A204.1 (cell line): Measurements from ENCODE around the gene BCKDHA.
"Not testable (repeated sequence)": the region's sequence is repeated elsewhere in the genome, so short reads cannot be mapped to it uniquely, and the experiment has no call there.

Experiments
- FAIRE-seq: peaks from 2 replicates; lab custom pipeline; 2012; peaks lifted over from hg19 to GRCh38; lab: Jason Lieb, UNC

BCKDHA gene

DNA sequence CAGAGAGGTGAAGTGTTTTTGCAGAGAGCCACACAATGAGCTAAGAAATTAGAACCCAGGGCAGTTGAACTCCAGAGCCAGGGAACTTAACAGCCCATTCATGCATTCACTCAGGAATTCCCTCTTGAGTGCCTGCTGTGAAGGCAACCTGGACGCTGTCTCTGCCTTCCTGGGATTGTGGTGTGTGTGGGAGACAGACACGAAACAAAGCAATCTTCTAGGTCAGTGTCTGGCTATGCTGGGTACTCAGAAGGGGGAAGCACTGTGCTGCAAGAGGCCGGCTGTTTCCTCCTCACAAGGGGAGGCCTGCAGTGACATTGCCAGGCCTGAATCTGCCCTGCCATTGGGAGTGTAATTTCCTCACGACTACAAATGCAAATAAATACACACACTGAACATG, 9.7 kb downstream of the BCKDHA start:
- no peak for FAIRE-seq

GRCh38 chr19:41408256-41408655, 10.6 kb downstream of the BCKDHA start:
- FAIRE-seq: no peak

DNA sequence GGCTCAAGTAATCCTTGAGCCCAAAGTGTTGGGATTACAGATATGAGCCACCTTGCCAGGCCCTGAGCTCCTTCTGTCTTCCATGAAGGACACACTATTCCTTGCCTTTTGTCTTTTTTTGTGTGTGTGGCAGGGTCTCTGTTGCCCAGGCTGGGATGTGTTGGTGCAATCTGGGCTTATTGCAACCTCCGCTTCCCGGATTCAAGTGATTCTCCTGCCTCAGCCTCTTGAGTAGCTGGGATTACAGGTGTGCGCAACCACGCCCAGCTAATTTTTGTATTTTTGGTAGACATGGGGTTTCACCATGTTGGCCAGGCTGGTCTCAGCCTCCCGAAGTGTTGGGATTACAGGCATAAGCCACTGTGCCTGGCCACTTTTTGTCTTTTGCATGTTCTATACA, 11.2 kb downstream of the BCKDHA start:
- not testable (repeated sequence) for FAIRE-seq

- FAIRE-seq: no peak
Measured at GRCh38 chr19:41409288-41409687, 11.7 kb downstream of the BCKDHA start.

GRCh38 chr19:41410336-41411054, 12.9 kb downstream of the BCKDHA start:
- no peak for FAIRE-seq

GRCh38 chr19:41411100-41411967, 13.7 kb downstream of the BCKDHA start:
- FAIRE-seq: no peak

DNA sequence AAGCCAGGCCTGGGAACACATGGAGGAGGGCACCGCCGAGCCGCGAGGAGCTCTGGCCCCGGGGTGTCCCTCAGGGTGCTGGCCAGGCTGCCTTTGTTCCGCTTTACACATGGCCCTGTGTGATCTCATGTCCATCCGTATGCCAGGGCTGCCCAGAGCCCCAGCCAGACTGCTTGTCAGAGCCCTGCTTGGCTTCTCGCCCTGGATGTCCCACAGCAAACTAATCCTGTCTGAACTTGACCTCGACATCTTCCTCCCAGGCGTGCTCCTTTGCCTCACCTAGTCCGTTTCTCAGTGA, 14.3 kb downstream of the BCKDHA start:
- no peak for FAIRE-seq

GRCh38 chr19:41412953-41413352, 15.3 kb downstream of the BCKDHA start:
- FAIRE-seq: no peak

GRCh38 chr19:41413947-41414346, 16.3 kb downstream of the BCKDHA start:
- no peak for FAIRE-seq

DNA sequence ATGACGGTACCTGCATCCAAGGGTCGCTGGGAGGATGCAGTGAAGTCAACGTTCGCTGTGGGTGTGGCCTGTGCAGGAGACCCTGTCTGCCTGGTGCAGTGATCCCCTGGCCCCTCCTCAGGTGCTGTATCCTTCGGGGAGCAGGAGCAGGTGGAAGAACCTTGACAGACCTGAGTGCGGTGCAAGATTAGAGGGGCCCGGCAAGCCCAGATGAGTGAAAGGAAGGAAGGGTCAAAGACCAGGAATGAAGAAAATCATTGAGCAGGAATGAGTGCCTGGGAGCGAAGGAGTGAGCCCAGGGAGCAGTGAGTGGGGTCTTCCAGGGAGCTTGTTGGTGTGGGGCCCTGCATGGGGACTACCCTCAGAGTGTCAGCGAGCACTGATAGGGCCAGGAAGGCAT, 16.8 kb downstream of the BCKDHA start:
- no peak for FAIRE-seq

DNA sequence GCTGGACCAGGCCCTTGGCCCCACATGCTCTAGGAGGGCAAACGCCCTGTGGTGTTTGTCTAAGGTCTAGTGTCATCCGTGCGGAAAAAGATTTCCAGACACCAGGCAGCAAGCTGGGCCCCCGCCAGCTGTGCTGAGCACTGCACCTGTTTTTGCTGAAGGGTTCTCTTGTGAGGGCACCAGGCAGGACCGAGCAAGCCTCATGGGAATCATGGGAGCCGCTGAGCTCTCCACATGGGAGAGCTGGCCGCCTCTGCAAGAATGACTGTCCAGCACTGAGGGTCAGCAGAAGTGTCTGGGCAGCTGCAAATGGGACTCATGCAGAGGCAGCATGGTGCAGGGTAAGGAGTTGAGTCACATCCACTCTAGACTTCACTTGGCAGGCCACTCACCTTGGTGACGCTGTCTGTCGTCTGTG, 17.5 kb downstream of the BCKDHA start:
- FAIRE-seq: no peak

DNA sequence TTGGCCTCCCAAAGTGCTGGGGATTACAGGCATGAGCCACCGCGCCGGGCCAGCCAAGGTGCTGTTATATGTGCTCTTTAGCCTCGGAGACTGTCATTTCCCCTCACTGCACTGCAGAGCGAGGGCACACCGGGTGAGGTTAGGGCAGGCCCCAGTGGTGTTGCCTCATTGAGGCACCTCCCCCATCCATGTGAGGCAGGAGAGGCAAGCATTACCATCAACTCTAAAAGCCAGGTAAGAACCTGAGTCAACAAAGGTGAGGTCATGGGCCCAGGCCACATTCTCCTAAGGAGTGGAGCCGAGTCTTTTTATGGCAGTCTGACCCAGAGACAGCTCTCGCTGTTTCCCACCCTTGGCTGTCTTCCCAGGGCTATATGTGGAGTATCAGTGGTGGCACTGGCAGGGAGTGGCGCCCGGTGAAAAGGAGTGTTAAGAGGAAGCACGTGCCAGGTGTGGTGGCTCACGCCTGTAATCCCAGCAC, 18.6 kb downstream of the BCKDHA start:
- FAIRE-seq: no peak

GRCh38 chr19:41420101-41420880, 22.7 kb downstream of the BCKDHA start:
- no peak for FAIRE-seq

DNA sequence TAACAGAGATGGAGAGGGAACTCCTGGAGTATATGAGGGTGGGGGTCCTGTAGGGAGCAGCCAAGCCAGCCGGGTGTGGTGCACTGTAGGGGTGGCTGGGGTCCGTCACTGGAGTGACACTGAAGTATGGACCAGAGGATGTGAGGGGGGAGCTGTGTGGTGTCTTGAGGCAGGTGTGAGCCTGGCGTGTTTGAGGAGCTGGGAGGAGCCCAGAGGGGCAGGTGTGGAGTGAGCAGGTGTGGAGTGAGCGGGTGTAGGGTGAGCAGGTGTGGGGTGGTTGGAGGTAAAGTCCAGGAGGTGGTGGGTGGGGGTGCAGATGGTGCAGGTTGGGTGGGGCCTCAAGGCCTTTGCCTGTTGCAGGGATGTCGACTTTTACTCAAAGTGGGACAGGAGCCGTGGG, 23.7 kb downstream of the BCKDHA start:
- FAIRE-seq: no peak

GRCh38 chr19:41421973-41422372, 24.4 kb downstream of the BCKDHA start:
- FAIRE-seq: no peak

GRCh38 chr19:41422456-41422855, 24.8 kb downstream of the BCKDHA start:
- FAIRE-seq: no peak

- no peak for FAIRE-seq
Measured at GRCh38 chr19:41422955-41423354, 25.3 kb downstream of the BCKDHA start.

DNA sequence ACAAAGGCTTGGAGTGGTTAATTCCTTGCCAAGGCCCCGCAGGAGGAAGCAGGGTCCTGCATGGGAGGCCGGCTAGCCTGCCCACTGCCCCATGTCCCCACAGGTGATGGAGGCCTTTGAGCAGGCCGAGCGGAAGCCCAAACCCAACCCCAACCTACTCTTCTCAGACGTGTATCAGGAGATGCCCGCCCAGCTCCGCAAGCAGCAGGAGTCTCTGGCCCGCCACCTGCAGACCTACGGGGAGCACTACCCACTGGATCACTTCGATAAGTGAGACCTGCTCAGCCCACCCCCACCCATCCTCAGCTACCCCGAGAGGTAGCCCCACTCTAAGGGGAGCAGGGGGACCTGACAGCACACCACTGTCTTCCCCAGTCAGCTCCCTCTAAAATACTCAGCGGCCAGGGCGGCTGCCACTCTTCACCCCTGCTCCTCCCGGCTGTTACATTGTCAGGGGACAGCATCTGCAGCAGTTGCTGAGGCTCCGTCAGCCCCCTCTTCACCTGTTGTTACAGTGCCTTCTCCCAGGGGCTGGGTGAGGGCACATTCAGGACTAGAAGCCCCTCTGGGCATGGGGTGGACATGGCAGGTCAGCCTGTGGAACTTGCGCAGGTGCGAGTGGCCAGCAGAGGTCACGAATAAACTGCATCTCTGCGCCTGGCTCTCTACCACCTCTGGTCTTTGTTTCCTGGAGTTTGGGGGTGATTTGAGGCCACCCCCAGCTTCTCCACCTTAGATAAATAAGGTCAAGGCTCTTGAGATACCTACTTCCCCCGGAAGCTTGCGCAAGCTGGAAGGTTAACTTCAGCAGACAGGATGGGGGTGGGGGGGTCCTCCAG, 26.9 kb downstream of the BCKDHA start:
- FAIRE-seq: no peak

DNA sequence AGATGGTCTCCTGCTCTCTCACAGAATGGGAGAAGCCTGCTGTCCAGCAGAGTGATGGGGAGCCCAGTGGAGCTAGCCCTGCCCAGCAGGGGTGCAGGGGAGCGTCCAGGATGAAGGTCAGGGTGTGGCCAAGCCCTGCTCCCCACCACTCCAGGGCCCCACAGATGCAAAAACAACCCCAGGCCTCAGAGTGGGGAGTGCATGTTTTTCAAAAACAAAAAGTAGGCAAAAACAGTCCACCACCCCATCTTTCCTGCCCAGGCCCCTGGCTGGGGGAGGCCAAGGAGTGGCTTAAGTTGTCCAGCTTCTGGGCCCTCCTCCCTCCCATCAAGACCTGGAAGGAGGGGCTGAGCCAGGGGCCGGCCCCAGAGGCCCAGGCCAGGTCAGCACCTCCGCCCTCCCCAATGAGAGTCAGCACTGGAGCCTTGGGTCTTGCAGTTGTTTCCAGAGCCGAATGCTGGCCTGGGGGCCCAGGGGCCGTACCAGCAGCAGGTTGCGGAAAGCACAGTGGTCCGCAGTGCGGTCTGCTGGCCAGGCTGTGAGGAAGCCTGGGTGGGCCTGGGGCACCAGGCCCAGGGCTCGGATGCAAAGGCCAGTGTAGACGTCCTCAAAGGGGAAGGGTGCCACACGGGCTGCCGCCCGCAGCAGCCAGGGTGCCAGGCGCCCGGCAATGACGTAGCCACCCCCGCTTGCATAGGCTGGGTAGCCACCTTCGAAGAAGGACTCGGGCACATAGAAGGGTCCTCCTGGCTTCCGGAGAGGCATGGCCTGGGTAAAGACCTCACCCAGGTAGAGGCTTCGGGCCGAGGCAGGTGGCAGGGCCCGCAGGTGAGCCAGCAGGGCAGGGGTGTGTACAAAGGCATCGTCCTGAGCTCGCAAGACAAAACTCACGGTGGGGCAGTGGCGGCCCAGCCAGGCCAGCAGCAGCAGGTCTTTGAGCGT, 27.8 kb downstream of the BCKDHA start:
- FAIRE-seq: no peak

DNA sequence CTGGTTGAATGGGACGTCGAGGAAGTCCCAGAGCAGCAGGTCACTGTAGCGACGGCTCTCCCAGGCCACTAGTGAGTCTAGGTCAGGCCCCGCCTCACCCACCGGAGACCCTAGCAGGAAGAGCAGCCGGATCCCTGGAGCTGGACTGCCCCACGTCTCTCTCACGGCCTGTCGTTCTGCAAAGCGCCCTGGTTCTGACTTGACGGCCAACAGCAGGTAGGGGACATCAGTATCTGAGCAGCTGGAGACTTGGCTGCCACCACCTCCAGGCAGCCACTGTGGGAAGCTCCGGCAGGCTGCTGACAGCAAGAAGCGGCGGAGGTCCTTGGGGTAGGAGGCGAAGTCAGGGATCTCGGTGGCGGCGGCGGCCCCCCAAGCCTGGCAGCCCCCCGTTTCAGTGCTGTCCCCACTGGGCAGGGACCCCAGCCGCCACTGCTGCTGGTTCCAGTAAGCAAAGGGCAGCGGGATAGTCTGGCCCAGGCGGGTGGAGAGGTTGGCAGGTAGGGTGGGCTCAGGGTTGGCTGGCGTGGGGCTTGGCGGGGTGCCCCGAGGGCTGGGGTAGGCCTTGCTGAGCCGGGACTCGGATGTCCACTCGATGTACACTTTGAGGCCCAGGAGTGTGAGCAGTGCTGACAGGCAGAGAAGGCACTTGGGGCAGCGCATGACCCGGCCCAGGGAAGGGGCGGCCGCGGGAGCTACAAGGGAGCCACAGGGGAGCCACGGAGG, 28.7 kb downstream of the BCKDHA start:
- no peak for FAIRE-seq
